HG02981 (cell line): ENCODE measurements around the gene MRC1.

ENCODE experiments used
- ATAC-seq: cut with Tn5 transposase; IDR thresholded peaks from one replicate; pipeline ENCODE4 v1.9.1; 2021; ENCODE audit warnings: mild to moderate bottlenecking, moderate library complexity; ENCODE audit not compliant: unreplicated experiment

Gene MRC1

DNA sequence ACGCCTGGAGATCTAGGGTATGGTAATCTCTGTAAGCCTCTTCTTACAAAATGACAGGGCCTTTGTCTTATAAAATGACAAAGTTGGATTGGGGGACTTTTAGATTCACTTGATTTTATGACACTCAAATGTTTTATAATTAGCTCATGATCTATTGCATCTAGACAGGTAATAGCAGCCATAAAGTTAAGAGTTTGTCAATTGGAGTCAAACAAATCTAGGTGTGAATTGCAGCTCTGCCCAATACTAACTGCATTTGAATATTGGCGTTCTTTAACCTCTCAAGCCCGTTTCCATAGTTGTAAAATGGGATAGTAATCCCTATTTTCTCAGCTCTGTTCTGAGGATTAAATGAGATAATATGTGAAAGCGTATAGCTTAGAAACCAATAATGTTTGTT lies 14.1 kb upstream of the MRC1 start:
- no peak for ATAC-seq

DNA sequence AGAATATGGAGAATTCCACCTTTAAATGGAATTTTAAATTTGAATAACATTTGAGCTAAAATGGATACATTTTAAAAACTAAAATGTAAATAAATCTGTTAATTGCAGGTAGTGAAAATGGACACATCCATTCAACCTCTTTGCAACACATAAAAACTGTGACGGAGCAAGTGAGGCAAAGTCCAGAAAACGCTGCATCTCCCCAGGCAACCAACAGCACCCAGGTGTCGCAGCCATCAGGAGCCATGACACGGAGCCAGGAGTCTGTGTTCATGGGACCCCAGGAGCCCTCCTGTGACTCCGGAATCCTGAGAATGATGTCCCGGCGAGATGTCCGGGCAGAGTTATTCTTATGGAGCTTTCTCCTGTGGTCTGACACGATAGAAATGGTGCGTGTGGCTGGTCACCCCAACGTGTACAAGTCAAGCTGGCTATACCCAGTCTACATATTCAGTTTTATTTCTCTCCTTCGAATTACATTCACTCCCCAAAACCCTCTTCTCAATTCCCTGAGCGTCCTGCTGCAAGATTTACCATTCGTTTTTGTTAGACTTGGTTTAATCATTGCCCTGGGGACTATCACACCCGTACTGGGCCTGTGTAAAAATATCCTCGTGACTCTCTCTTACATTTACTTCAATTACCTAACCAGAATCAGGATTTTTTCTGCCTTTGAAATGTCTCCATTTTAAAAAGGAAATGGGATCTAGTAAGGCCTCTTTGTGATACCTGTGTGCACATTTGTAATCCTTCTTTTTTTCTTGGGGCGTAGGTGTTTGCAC lies 13.1 kb upstream of the MRC1 start:
- no peak for ATAC-seq

GRCh38 chr10:17801507-17801906 lies 7.6 kb upstream of the MRC1 start:
- ATAC-seq = no peak

DNA sequence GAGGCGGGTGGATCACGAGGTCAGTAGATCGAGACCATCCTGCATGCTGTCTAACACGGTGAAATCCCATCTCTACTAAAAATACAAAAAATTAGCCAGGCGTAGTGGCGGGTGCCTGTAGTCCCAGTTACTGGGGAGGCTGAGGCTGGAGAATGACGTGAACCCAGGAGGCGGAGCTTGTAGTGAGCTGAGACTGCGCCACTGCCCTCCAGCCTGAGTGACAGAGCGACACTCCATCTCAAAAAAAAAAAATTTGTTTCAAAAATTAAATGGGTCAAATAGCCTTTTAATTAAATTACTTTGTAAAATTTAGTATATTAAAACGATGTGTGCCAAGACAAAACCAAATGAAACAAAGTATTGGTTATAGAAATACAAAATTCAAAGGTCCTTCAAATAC lies 6.8 kb upstream of the MRC1 start:
- ATAC-seq = no peak

DNA sequence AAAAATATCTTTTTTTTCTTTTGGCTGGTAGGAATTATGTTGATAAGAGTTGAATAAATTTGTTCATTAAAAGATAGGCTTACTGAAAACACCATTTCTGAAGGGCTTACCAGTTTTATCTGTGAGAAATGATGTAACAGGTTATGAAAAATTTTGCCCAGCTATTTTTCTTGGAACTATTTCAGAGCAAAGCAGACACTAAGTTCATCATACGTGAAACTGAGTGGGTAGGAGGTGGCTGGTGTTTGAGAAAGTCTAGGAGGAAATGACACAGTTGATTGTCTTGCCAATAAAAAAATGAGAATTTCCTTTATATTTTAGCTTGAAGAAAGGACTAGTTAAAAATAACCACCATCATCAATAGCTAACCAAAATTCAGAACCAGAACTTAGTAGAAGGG lies 6.2 kb upstream of the MRC1 start:
- ATAC-seq = no peak

- ATAC-seq = no peak
Measured at GRCh38 chr10:17805330-17805729, 3.8 kb upstream of the MRC1 start.

DNA sequence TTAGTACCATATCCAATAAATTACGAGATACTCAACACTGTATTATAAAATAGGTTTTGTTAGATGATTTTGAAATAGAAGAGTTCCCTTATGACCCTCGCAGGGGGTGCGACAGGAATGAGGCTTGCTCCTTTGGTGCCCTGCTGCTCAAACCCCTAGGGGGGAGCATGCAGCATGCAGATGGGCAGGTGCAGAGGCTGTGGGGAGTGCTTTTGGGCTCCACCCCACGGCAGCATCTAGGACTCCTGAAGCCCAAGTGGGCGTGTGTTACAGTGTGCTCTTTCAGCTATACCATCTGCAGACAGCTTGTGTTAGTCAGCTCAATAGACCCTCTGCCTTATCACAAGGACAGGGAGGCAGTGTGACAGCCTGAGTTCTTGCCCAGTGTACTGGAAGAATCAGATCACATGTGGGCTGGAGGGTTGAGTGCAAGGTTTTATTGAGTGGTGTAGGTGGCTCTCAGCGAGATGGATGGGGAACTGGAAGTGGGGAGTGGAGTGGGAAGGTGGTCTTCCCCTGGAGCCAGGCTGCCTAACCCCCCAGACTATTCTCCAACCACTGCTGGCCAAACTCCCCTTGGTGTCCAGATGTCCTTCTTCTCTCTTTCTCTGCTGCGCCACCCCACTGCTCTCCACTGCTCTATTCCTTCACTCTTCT lies 3.1 kb upstream of the MRC1 start:
- ATAC-seq = peak; percentile 78

DNA sequence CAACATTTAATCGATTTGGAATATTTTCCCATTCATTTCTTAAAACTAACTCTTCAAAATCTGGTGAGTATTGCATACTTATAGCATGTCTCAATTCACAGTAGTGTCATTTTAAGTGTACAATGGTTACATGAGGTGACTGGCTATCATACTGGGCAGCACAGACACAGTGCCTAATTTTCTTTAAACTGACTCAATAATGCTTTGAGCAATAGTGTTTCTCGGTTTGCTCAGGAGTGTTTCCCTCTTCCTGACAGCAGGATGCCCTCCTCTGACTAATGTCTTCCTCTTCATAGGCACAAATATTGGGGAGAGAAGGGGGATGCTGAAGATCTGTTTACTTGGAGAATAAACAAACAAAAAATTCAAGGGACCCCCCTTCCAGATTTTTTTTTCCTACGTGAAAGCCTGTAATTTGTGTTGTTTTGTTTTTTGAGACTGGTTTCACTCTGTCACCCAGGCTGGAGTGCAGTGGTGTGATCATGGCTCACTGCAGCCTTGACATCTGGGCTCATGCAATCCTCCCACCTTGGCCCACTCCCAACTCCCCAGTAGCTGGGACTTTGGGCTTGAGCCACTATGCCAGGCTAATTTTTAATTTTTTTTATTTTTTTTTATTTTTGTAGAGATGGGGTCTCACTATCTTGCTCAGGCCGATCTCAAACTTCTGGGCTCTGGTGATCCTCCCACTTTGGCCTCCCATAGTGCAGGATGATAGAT lies 2.2 kb downstream of the MRC1 start:
- no peak for ATAC-seq

GRCh38 chr10:17814973-17815372 lies 5.8 kb downstream of the MRC1 start:
- no peak for ATAC-seq

GRCh38 chr10:17816199-17816598 lies 7.1 kb downstream of the MRC1 start:
- ATAC-seq = no peak

DNA sequence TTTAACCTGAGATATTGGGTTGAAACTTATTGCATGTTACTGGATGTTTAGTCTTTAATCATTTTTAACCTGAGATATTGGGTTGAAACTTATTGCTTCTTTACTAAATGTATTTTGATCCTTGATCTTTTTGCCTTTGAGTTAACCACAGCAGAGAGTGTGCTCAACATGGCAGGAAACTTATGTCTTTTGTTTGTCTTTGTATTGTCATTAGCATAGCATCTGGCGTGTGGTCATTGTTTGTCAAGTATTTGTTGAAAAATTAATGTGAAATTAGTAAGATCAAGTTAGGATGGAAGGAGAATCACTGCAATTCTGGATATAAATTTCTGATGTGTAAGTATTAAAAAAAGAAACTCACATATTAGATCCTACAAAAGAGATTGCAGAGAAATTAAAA lies 8.2 kb downstream of the MRC1 start:
- ATAC-seq = no peak

- ATAC-seq = no peak
Measured at GRCh38 chr10:17817790-17818189, 8.6 kb downstream of the MRC1 start.

- no peak for ATAC-seq
Measured at GRCh38 chr10:17819836-17820235, 10.7 kb downstream of the MRC1 start.

- ATAC-seq = no peak
Measured at GRCh38 chr10:17820943-17821342, 11.8 kb downstream of the MRC1 start.

DNA sequence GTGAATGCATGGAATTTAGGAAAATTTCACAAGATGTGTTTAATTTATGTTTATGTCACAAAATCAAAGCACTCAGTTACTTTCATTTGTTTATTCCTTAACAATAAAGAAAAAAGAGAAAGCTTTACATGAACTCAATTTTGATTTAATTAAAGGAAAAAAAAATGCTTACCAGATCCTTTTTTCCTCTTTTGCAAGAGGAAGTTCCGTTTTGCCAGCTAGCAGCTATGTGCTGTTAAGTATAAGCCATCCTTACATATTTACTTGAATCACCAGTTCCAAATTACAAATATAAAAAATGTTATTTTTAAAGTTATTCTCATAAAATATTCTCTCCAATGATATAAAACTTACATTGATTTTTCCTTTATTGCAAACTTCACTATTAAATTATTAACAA lies 12.7 kb downstream of the MRC1 start:
- no peak for ATAC-seq

- ATAC-seq = no peak
Measured at GRCh38 chr10:17831341-17831740, 22.2 kb downstream of the MRC1 start.

DNA sequence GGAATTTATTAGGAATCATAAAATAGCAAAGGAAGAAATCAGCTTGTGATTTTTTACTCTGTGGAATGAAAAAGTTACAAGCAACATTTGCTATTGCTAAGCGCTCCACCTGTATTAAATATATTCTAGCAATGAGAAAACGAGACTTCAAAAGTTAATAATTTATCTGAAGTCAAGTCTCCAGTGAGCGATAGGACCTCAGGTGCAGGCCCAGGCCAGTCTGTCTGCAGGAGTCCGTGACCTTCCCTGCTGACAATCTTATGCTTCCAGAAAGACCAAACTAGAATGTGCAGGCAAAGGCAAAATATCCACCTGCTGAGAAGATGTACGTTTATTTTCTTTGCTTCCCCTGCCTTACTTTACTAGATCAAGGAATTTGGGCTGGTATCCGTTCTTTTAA lies 22.7 kb downstream of the MRC1 start:
- ATAC-seq = no peak

DNA sequence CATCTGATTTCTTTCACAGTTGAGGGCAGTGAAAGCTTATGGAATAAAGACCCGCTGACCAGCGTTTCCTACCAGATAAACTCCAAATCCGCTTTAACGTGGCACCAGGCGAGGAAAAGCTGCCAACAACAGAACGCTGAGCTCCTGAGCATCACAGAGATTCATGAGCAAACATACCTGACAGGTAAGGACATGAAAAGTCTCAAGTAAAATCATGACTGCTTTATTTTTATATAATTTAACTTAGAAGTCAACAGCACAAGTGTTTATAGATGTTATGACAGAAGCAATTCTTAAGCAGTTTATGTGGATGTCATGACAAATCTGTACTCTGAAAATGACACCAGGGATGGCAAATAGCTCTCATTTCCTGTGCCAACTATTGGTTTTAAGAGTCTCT lies 24.5 kb downstream of the MRC1 start:
- ATAC-seq = no peak

- no peak for ATAC-seq
Measured at GRCh38 chr10:17835688-17836087, 26.5 kb downstream of the MRC1 start.

GRCh38 chr10:17836942-17837341 lies 27.8 kb downstream of the MRC1 start:
- ATAC-seq = no peak

DNA sequence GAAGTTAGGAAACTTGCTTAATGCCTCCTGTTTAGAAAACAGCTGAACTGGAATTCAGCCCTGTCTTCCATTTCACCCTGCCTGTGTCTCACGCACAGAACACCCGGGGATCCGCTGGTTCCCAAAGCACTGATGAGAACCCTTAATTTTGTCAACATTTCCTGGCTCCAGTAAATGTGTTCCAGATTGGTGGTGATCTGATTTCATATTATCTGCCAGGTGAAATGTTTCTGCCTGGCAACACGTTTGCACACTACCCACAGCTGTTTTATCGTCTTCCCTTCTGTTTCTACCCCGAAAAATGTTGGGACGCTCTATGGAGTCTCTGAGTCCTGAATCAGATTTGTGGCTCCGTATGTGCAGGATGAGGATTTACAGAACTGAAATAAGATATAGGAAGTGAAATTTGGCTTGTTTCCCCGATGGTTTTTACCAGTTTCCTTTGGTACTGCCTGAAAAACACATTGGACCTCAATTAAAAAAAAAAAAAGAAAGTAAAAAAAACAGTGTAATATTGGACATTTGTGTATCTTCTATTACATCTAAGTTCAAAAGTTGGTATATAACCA lies 29.0 kb downstream of the MRC1 start:
- no peak for ATAC-seq

- no peak for ATAC-seq
Measured at GRCh38 chr10:17841050-17841449, 31.9 kb downstream of the MRC1 start.
